NAMALWA (cell line): ENCODE results near the gene ETS1.

Experiments used
- DNase-seq: peaks from one replicate; pipeline ENCODE4 v3.0.0-alpha.2; 2015; ENCODE audit warnings: low spot score

The ETS1 gene

GRCh38 chr11:128424271-128424711 lies 163.1 kb downstream of the ETS1 start:
- no peak for DNase-seq

- no peak for DNase-seq
Observed at GRCh38 chr11:128422576-128423370, 164.6 kb downstream of the ETS1 start.

- DNase-seq: no peak
Observed at GRCh38 chr11:128421577-128422330, 165.6 kb downstream of the ETS1 start.

- DNase-seq: no peak
Observed at GRCh38 chr11:128420951-128421350, 166.4 kb downstream of the ETS1 start.

- DNase-seq: no peak
Observed at GRCh38 chr11:128420265-128420664, 167.1 kb downstream of the ETS1 start.

- DNase-seq: no peak
Observed at GRCh38 chr11:128419012-128419767, 168.2 kb downstream of the ETS1 start.

- DNase-seq: no peak
Observed at GRCh38 chr11:128417607-128418324, 169.6 kb downstream of the ETS1 start.

GRCh38 chr11:128416976-128417375 lies 170.4 kb downstream of the ETS1 start:
- DNase-seq: no peak

GRCh38 chr11:128415539-128415938 lies 171.8 kb downstream of the ETS1 start:
- DNase-seq: no peak

- DNase-seq: no peak
Observed at GRCh38 chr11:128412847-128413791, 174.2 kb downstream of the ETS1 start.

GRCh38 chr11:128411812-128412211 lies 175.5 kb downstream of the ETS1 start:
- DNase-seq: no peak

GRCh38 chr11:128411150-128411549 lies 176.2 kb downstream of the ETS1 start:
- no peak for DNase-seq

- no peak for DNase-seq
Observed at GRCh38 chr11:128409476-128409875, 177.9 kb downstream of the ETS1 start.
